Stomach (tissue), 4 donors: ENCODE data around the gene SEL1L2.
A peak's percentile ranks its signal among the peaks of the same experiment; 100 is the strongest.

Source experiments
- CTCF ChIP-seq, 7 experiments: fragments of 450-650 bp in 4 of 7; fragments of 200-600 bp in 3 of 7; sonication (generic) in 3 of 7; IDR thresholded peaks; one replicate each; pipeline ENCODE4 v1.5.1; 2016 to 2019; ENCODE audit warnings: antibody characterized with exemption in 7 of 7, control low read depth in 2 of 7, mild to moderate bottlenecking in 1 of 7
- EP300 ChIP-seq: sonication (generic); formaldehyde crosslinking; IDR thresholded peaks from one replicate; pipeline ENCODE4 v1.6.1; 2017; ENCODE audit warnings: antibody characterized with exemption
- POLR2A ChIP-seq, 4 donors: fragments of 450-650 bp; IDR thresholded peaks; one replicate each; pipeline ENCODE4 v1.6.1; 2016; ENCODE audit warnings: antibody characterized with exemption in 4 of 4, control low read depth in 2 of 4, mild to moderate bottlenecking in 1 of 4, moderate library complexity in 1 of 4
- POLR2AphosphoS5 ChIP-seq, 3 donors: sonication (generic); formaldehyde crosslinking; IDR thresholded peaks; one replicate each; pipeline ENCODE4 v1.6.1; 2016; ENCODE audit warnings: antibody characterized with exemption in 3 of 3

- TF ChIP-seq CTCF (IDR thresholded peaks at IDR 0.05): peak in 5 of 7 experiments; percentile 39 to 74 (median 69)
- no peak for TF ChIP-seq POLR2A (IDR thresholded peaks at IDR 0.05)
- no peak for TF ChIP-seq POLR2AphosphoS5 (IDR thresholded peaks at IDR 0.05)
- TF ChIP-seq EP300: no peak
Measured at GRCh38 chr20:13819885-13820645, 170.3 kb downstream of the SEL1L2 start.
